Measurements from ENCODE around the gene ZNF101. TPM values are rescaled to one million over a fixed set of nuclear protein-coding genes. Genes with fewer than 3 reads are reported as not detected.
A peak's percentile ranks its signal among the peaks of the same experiment; 100 is the strongest.

ZNF101 gene
- total RNA-seq, 2 donors from 2014 or later: 3.0 to 3.4 TPM

- Histone ChIP-seq H3K4me3 (peak within 1 kb of the TSS; percentile 50 to 76), H3K27ac (peak within 1 kb of the TSS; percentile 6 to 75), H3K4me1 (peaks cover 0 to 10% of the 10 kb centered on the region in 2 donors), H3K9me3 (no peaks in the 10 kb centered on the region), H3K36me3 (peaks cover 38% of the 10 kb centered on the region), H3K27me3 (no peaks in the 10 kb centered on the region)
- TF ChIP-seq CTCF (IDR thresholded peaks at IDR 0.05): peak; percentile 88 to 94
- DNase-seq (ENCODE audit: low spot score): no peak
Observed at GRCh38 chr19:19643158-19644053, 25.2 kb upstream of the ZNF101 start, which contains the start of gene GMIP. GMIP (minus strand) TSS chr19:19643657; CDS start chr19:19643529, 128 bp downstream.

GRCh38 chr19:19644054-19644388 lies 24.6 kb upstream of the ZNF101 start:
- H3K36me3 ChIP-seq: peaks cover 38% of the 10 kb centered on the region

GRCh38 chr19:19645233-19645870 lies 23.3 kb upstream of the ZNF101 start:
- Histone ChIP-seq H3K9me3 (no peaks in the 10 kb centered on the region), H3K36me3 (peaks cover 50% of the 10 kb centered on the region), H3K27me3 (no peaks in the 10 kb centered on the region), H3K27ac (no peak overlapping the region), H3K4me1 (peaks cover 0 to 10% of the 10 kb centered on the region in 2 donors), H3K4me3 (no peak overlapping the region)
- no peak for TF ChIP-seq CTCF (IDR thresholded peaks at IDR 0.05)
- no peak for DNase-seq (ENCODE audit: low spot score)

More at GRCh38 chr19:19644054-19644388, 24.6 kb upstream of the ZNF101 start:
- H3K27ac ChIP-seq: no peak overlapping the region
- peak; percentile 27 to 42 for TF ChIP-seq CTCF (IDR thresholded peaks at IDR 0.05)
- no peaks in the 10 kb centered on the region for H3K9me3 ChIP-seq
- DNase-seq (ENCODE audit: low spot score): no peak
- no peaks in the 10 kb centered on the region for H3K27me3 ChIP-seq
- H3K4me1 ChIP-seq: peaks cover 0 to 10% of the 10 kb centered on the region in 2 donors
- H3K4me3 ChIP-seq: peak overlapping the region in 1 of 2 donors; percentile 76

- H3K36me3 ChIP-seq: peaks cover 68% of the 10 kb centered on the region
Observed at GRCh38 chr19:19647037-19647835, 21.4 kb upstream of the ZNF101 start.

More at GRCh38 chr19:19647037-19647835, 21.4 kb upstream of the ZNF101 start:
- H3K4me1 ChIP-seq: peaks cover 0 to 21% of the 10 kb centered on the region in 2 donors
- DNase-seq (ENCODE audit: low spot score): no peak
- H3K9me3 ChIP-seq: no peaks in the 10 kb centered on the region
- H3K4me3 ChIP-seq: no peak overlapping the region
- no peaks in the 10 kb centered on the region for H3K27me3 ChIP-seq
- no peak for TF ChIP-seq CTCF (IDR thresholded peaks at IDR 0.05)
- H3K27ac ChIP-seq: no peak overlapping the region
